MM.1S (cell line): ENCODE measurements around the gene ATP6V1F.

Experiments used
- EZH2 ChIP-seq: fragments of 300-600 bp; sonication (generic); optimal IDR thresholded peaks from 2 replicates; pipeline ENCODE3; 2017; ENCODE audit warnings: low read depth, mild to moderate bottlenecking, antibody characterized with exemption, low read length, mixed read lengths
- TF ChIP-seq, protein P1 (sequence below): fragments of 300-600 bp; sonication (generic); IDR thresholded peaks from 2 replicates; pipeline ENCODE4 v1.5.1; 2016; ENCODE audit warnings: antibody characterized with exemption, low read length, mixed read lengths

DNA sequence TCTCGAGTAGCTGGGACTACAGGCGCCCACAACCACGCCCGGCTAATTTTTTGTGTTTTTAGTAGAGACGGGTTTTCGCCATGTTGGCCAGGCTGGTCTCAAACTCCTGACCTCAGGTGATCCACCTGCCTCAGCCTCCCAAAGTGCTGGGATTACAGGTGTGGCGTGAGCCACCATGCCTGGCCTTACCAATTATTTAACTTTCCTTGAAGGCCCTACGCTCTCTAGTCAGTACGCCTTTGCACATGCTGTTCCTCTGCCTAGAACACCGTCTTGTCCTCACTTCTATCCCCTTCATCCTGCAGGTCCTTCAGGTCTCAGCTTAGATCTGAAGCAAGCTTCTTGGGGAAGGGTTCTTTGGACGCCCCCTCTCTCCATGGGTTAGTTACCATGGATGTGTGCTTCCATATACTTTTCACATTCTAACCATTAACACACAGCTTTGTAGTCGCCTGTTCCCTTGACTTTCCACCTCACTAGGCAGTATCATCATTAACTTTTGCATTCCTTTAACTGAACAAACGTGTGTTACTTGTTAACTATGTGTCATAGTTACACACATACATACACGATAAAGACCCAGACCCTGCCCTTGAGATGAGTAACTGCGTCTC lies 592 bp upstream of the ATP6V1F start:
- TF ChIP-seq, protein P1, sequence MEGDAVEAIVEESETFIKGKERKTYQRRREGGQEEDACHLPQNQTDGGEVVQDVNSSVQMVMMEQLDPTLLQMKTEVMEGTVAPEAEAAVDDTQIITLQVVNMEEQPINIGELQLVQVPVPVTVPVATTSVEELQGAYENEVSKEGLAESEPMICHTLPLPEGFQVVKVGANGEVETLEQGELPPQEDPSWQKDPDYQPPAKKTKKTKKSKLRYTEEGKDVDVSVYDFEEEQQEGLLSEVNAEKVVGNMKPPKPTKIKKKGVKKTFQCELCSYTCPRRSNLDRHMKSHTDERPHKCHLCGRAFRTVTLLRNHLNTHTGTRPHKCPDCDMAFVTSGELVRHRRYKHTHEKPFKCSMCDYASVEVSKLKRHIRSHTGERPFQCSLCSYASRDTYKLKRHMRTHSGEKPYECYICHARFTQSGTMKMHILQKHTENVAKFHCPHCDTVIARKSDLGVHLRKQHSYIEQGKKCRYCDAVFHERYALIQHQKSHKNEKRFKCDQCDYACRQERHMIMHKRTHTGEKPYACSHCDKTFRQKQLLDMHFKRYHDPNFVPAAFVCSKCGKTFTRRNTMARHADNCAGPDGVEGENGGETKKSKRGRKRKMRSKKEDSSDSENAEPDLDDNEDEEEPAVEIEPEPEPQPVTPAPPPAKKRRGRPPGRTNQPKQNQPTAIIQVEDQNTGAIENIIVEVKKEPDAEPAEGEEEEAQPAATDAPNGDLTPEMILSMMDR: no peak
- TF ChIP-seq EZH2: no peak
